HG02970 (cell line): Measurements from ENCODE around the gene STARD10.

ENCODE experiments used
- ATAC-seq: cut with Tn5 transposase; IDR thresholded peaks from one replicate; pipeline ENCODE4 v1.9.1; 2021; ENCODE audit warnings: mild to moderate bottlenecking, moderate library complexity, moderate number of reproducible peaks; ENCODE audit not compliant: unreplicated experiment, low FRiP score

STARD10 gene

DNA sequence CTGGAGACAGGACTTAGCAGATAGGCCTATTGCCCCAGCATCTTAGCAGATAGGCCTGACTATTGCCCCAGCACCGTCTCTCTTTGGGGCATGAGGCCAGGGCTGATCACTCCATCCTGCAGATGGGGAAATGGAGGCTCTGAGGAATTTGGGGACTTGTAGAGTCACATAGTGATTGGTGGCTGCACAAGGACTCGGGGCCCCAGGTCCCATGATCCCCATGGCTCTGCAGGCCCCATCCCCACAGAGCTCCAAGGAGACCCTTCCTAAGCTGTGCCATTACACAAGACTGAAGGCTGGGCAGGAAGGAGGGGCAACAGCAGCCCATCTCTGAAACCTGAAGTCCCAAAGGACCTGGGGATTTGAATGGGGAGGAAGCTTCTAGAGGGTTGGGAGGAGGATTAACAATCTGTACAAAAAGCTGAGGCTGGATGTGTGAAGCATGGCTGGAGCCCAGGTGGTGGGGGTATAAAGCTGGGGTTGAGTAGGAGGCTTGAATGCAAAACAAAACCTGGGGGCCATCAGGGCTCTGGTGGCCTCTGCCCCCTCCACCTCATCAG, 43.2 kb downstream of the STARD10 start:
- no peak for ATAC-seq

- no peak for ATAC-seq
Observed at GRCh38 chr11:72750086-72750485, 43.8 kb downstream of the STARD10 start.

- ATAC-seq: no peak
Observed at GRCh38 chr11:72747289-72747855, 46.5 kb downstream of the STARD10 start.

DNA sequence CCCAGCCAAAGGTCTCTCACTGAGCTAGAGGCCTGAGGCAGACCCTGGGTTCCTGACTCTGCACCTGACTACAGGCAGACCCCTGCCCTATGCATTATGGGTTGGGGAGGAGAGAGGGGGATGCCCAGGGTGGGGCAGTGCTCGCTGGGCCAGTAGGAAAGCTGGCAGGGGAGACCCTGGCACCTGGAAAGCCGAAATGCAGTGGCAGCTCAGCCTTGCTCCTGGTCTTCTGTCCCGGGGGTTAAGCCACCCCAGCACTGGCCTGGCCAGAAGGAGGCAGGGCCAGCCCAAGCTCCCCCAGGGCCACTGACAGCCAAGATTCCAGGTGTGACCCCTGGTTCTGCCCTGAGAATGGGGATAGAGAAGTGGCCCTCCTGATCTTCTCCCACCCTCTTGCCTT, 47.0 kb downstream of the STARD10 start:
- no peak for ATAC-seq

- ATAC-seq: no peak
Observed at GRCh38 chr11:72745925-72746550, 47.8 kb downstream of the STARD10 start.

- no peak for ATAC-seq
Observed at GRCh38 chr11:72745511-72745910, 48.3 kb downstream of the STARD10 start.

DNA sequence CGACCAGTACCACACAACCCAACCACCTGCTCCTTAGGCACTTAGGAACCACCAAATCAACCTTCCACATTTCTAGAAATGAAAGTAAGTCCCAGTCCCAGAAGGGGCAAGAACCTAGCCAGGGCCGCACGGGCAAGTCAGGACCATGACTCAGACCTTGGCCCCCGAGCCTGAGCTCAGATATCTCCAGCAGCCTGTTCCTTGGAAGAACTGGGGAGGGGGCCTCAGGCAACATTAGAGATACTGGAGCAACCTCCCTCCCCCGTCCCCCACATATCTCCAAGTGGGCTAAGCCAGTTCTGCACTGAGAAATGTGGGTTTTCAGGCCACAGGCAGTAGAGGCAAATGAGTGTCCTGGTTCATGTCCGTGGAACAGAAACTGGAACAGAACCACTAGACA, 49.4 kb downstream of the STARD10 start:
- ATAC-seq: no peak

DNA sequence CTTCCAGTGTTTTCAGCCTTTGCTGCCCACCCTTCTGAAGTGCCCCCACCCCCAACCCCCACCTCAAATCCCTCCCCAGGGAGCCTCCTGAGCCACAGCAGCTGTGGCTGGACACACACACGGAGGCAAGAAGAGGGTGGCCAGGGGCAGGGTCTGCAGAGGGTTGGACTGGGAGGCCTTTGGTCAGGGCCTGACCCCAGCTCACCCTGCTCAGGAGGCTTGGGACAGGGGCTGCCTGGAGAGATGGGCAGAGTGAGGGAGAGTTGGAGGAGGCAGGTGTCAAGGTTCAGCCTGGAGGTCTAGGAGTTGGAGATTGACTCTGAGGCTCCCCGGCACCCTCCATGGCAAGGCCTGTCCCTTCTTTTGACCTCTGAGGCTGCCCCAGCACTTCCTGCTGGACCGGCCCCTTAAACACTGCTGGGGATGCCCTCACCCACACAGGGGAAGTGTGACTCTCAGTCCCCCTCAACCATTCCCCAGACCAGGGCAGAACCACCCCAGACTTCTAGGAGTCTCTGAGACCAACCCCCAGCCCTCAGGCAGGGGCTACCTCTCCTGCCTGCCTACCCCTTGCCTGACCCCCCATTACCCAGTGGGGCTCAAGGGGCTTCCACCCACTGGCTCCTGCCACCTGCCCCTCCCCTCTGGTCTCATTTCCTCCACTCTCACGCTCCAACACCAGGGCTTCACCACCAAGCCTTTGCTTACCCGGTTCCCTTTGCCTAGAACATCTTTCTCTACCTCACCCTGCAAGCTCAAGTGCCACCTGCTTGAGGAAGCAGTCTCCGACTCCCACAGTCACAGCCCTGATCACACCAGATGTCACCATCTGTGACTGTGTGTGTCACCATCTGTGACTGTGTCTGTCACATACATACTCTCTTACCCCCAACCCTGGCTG, 50.3 kb downstream of the STARD10 start:
- no peak for ATAC-seq

- no peak for ATAC-seq
Observed at GRCh38 chr11:72742513-72743320, 51.1 kb downstream of the STARD10 start.

- ATAC-seq: no peak
Observed at GRCh38 chr11:72741849-72742512, 51.9 kb downstream of the STARD10 start.

DNA sequence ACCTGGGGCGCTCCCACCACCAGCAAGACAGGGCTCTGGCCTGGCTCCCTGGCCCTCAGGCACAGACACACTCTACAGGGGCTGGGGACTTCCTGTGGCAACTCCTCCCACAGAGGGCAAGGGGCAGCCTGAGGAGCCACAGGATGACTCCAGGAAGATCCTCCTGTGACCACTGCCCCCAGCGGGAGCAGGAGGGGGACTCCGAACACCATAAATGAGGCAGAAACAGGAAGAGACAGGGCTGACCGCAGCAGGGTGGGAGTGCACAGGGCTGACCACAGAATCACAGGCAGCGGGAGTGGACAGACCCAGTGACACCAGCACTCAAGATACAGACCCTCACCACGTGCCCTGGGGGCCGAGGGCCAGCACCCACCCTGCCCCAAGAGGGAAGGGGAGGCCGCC, 52.4 kb downstream of the STARD10 start:
- ATAC-seq: no peak

- no peak for ATAC-seq
Observed at GRCh38 chr11:72740562-72741428, 53.1 kb downstream of the STARD10 start.

- no peak for ATAC-seq
Observed at GRCh38 chr11:72740060-72740424, 53.8 kb downstream of the STARD10 start.

DNA sequence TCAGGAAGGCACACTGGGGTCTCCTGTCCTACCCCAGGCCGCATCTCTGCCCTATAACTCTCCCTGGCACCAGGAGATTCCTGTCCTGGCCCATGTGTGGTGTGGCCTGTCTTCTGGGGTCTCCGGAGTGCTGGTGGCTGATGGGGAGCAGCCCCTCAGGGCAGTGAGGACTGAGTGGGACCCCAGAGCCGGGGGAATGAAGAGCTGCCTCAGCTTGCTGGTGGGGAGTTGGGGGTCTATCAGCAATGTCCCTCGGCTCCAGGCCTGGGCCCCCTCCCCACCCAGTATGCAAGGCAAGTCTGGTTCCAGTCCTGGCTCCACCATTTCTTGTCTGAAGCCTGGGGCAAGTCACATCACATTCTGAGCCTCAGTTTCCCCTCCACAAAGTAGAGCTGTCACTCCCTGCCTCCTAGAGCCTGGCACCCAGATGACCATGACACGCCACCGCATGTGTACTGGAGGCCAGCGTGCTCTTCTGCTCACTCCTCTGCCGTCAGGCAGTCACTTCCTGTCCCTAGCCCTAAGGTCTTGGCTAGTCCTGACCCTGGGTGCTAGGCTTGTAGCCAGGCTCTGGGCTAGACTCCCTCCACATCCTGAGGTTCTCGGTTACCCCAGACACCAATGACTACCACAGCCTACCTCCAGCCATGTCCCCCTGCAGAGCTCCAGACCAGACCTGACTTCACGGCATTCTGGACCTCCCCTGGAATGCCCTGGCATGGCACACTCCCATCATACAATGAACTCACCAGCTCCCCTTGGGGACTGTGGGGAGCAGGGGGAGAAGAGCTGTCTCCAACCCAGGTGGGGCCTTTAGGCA, 54.4 kb downstream of the STARD10 start:
- no peak for ATAC-seq

DNA sequence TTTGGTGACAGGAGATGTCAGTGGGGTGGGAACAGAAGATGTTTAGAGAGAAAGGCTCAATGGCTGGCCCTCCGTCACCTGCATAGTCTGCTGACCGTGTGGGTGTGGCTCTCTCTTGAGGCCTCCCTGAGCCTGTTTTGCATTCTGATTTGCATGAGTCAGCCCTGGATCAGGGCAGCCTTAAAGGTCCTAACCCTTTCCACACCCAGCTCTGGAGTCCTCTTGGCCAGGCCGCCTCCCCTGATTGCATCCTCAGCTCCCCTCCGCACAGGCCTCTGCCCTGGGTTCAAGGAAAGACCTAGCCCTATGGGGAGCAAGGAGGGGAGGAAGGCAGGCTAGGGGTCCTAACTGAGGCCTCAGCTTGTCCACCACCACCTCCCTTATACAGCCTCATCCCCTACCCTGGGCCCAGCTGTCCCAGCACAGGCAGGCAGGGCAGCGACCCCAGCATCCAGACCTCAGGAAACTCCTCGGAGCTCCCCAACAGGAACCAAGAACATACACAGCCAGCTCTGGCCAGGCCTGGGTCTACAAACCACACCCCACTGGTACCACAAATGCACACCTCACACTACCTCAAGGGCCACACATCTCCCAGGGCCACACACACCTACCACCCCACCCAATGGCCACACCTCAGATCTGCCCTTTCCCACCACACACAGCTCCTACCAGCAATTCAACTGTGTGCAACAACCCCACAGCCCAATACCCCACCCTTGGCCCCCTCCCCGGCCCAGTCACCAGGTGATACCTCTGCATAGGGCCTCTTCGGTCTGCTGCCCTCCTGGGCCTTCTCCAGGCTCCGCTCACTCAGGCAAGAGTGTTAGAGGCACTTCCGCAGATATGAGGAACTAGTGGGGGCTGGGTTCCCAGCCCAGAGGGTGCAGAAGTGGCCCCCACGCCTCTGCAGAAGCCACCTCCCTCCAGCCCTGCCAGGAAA, 55.4 kb downstream of the STARD10 start:
- ATAC-seq: no peak

GRCh38 chr11:72737336-72737735, 56.5 kb downstream of the STARD10 start:
- no peak for ATAC-seq

- ATAC-seq: no peak
Observed at GRCh38 chr11:72736452-72737069, 57.3 kb downstream of the STARD10 start.
